ENCODE data around the gene GATA1. TPM values are rescaled to one million over a fixed set of nuclear protein-coding genes. Genes with fewer than 3 reads are reported as not detected.

Gene GATA1
- not detected in 2 replicates for total RNA-seq (2014; rRNA removed; shearing (Covaris generic))

- DNase-seq (ENCODE audit: low read depth): no peak
Observed at GRCh38 chrX:48786341-48786800, at the start of gene GATA1. TSS of gene GATA1 (plus strand) at chrX:48786590. CDS start at chrX:48791110, 4,520 bp downstream.

GRCh38 chrX:48736878-48737212, 49.5 kb upstream of the GATA1 start:
- no peak for DNase-seq (ENCODE audit: low read depth)

- DNase-seq (ENCODE audit: low read depth): peak; percentile 98
Observed at GRCh38 chrX:48737213-48737938, 49.0 kb upstream of the GATA1 start.

GRCh38 chrX:48737940-48738339, 48.5 kb upstream of the GATA1 start:
- no peak for DNase-seq (ENCODE audit: low read depth)

- DNase-seq (ENCODE audit: low read depth): no peak
Observed at GRCh38 chrX:48741834-48742233, 44.6 kb upstream of the GATA1 start.

- no peak for DNase-seq (ENCODE audit: low read depth)
Observed at GRCh38 chrX:48745222-48745621, 41.2 kb upstream of the GATA1 start.

GRCh38 chrX:48747415-48748016, 38.9 kb upstream of the GATA1 start:
- DNase-seq (ENCODE audit: low read depth): no peak

GRCh38 chrX:48749182-48749581, 37.2 kb upstream of the GATA1 start:
- no peak for DNase-seq (ENCODE audit: low read depth)

- no peak for DNase-seq (ENCODE audit: low read depth)
Observed at GRCh38 chrX:48751343-48751742, 35.0 kb upstream of the GATA1 start.

- no peak for DNase-seq (ENCODE audit: low read depth)
Observed at GRCh38 chrX:48752498-48752897, 33.9 kb upstream of the GATA1 start.

GRCh38 chrX:48753708-48754228, 32.6 kb upstream of the GATA1 start:
- no peak for DNase-seq (ENCODE audit: low read depth)

GRCh38 chrX:48754238-48754637, 32.2 kb upstream of the GATA1 start:
- no peak for DNase-seq (ENCODE audit: low read depth)

- peak; percentile 53 for DNase-seq (ENCODE audit: low read depth)
Observed at GRCh38 chrX:48761674-48762471, 24.5 kb upstream of the GATA1 start, which contains the start of gene GLOD5. TSS of gene GLOD5 (plus strand) at chrX:48761747. CDS start at chrX:48761791, 44 bp downstream.

GRCh38 chrX:48769230-48769629, 17.2 kb upstream of the GATA1 start:
- DNase-seq (ENCODE audit: low read depth): no peak

GRCh38 chrX:48770296-48770695, 16.1 kb upstream of the GATA1 start:
- no peak for DNase-seq (ENCODE audit: low read depth)

- no peak for DNase-seq (ENCODE audit: low read depth)
Observed at GRCh38 chrX:48772602-48773001, 13.8 kb upstream of the GATA1 start.

GRCh38 chrX:48776818-48777439, 9.5 kb upstream of the GATA1 start:
- no peak for DNase-seq (ENCODE audit: low read depth)

- no peak for DNase-seq (ENCODE audit: low read depth)
Observed at GRCh38 chrX:48779399-48779798, 7.0 kb upstream of the GATA1 start.

- no peak for DNase-seq (ENCODE audit: low read depth)
Observed at GRCh38 chrX:48781705-48782104, 4.7 kb upstream of the GATA1 start.

GRCh38 chrX:48782216-48782615, 4.2 kb upstream of the GATA1 start:
- no peak for DNase-seq (ENCODE audit: low read depth)

GRCh38 chrX:48782795-48783194, 3.6 kb upstream of the GATA1 start:
- no peak for DNase-seq (ENCODE audit: low read depth)

- DNase-seq (ENCODE audit: low read depth): no peak
Observed at GRCh38 chrX:48784726-48785125, 1.7 kb upstream of the GATA1 start.

All from M059J (cell line).